ENCODE measurements around the gene CTSS. TPM values are rescaled to one million over a fixed set of nuclear protein-coding genes. Genes with fewer than 3 reads are reported as not detected.

CTSS gene
- total RNA-seq, 1 experiment from 2014 or later, result not detected

- no peak overlapping the region for H3K4ac ChIP-seq (ENCODE audit: low read depth, low read length)
- H4K20me1 ChIP-seq (ENCODE audit: control insufficient read depth, insufficient read depth, insufficient read length), result no peaks in the 10 kb centered on the region
- no peaks in the 10 kb centered on the region for H3K9me3 Mint-ChIP-seq
- H3K4me3 Mint-ChIP-seq, result no peak overlapping the region
- no peaks in the 10 kb centered on the region for H3K27me3 ChIP-seq (ENCODE audit: insufficient read depth, low read length)
- no peak overlapping the region for H2BK20ac ChIP-seq (ENCODE audit: low read depth, low read length, poor library complexity, severe bottlenecking)
- H3K9me3 ChIP-seq (ENCODE audit: control insufficient read depth, low read depth, low read length), result no peaks in the 10 kb centered on the region
- no peak overlapping the region for H4K91ac ChIP-seq (ENCODE audit: insufficient read length, low read depth, low read length)
- no peaks in the 10 kb centered on the region for H3K27me3 Mint-ChIP-seq (ENCODE audit: low read depth)
- H3K4me2 ChIP-seq (ENCODE audit: insufficient read depth, insufficient read length, low read length), result no peak overlapping the region
- no peak overlapping the region for H2BK5ac ChIP-seq (ENCODE audit: insufficient read length, low read length)
- TF ChIP-seq CTCF (conservative IDR thresholded peaks at IDR 0.05), result no peak
- no peak overlapping the region for H4K5ac ChIP-seq (ENCODE audit: insufficient read length, low read depth, low read length)
- H3K18ac ChIP-seq (ENCODE audit: insufficient read length, low read depth, low read length), result no peak overlapping the region
- H2AFZ ChIP-seq (ENCODE audit: low read length), result no peak overlapping the region
- peaks cover 8 to 16% (median 12%) of the 10 kb centered on the region in 3 experiments; a peak in 6 of 7 replicates for H3K36me3 Mint-ChIP-seq (ENCODE audit: insufficient read depth in 1 of 3, low read depth in 3 of 3)
- no peak overlapping the region for H3T11ph ChIP-seq (ENCODE audit: low read length)
- H3K23me2 ChIP-seq (ENCODE audit: insufficient read length, low read depth, low read length, poor library complexity, severe bottlenecking), result no peaks in the 10 kb centered on the region
- no peak overlapping the region for H2BK15ac ChIP-seq (ENCODE audit: low read depth, low read length)
- no peaks in the 10 kb centered on the region for H3K79me1 ChIP-seq (ENCODE audit: insufficient read depth, low read depth, low read length, poor library complexity, severe bottlenecking)
- no peak overlapping the region for H2BK120ac ChIP-seq (ENCODE audit: low read depth, low read length, poor library complexity, severe bottlenecking)
- H3K56ac ChIP-seq (ENCODE audit: insufficient read length, low read depth, low read length), result no peak overlapping the region
- H3K79me2 ChIP-seq (ENCODE audit: insufficient read depth, low read length), result no peaks in the 10 kb centered on the region
- no peak for DNase-seq
- H3K4me1 ChIP-seq (ENCODE audit: insufficient read depth, low read length), result peaks cover 11% of the 10 kb centered on the region; the same call in 1 of the 2 replicates
- H3K27ac Mint-ChIP-seq, result no peak overlapping the region
- H3K27ac ChIP-seq (ENCODE audit: insufficient read length, low read depth, low read length), result no peak overlapping the region
- no peak overlapping the region for H3K23ac ChIP-seq (ENCODE audit: insufficient read length, low read depth, low read length)
- no peak overlapping the region for H4K8ac ChIP-seq (replicated peaks; ENCODE audit: insufficient read length, low read depth, low read length)
- WGBS (ENCODE audit: extremely low coverage, insufficient read length, low lambda C conversion rate), result no CpG with 5 or more reads among the region's 9 CpGs
- no peak overlapping the region for H2BK12ac ChIP-seq (ENCODE audit: insufficient read length, low read depth, low read length)
- H2AK5ac ChIP-seq (ENCODE audit: insufficient read length, low read length), result no peak overlapping the region
- H3K9ac ChIP-seq (ENCODE audit: extremely low read depth, insufficient read length, low read length), result no peak overlapping the region
- no peak overlapping the region for H3K14ac ChIP-seq (ENCODE audit: insufficient read depth, low read length)
- H3K4me1 Mint-ChIP-seq, result peaks cover 25 to 27% of the 10 kb centered on the region in 2 experiments
Observed at GRCh38 chr1:150810958-150811659, 45.5 kb upstream of the CTSS start.
